ENCODE data around the gene SFSWAP.
"Not testable (repeated sequence)": the region's sequence is repeated elsewhere in the genome, so short reads cannot be mapped to it uniquely, and the experiment has no call there.

Gene SFSWAP

GRCh38 chr12:131672941-131673887 is 37.7 kb upstream of the SFSWAP start:
- no peak overlapping the region for H3K4me3 ChIP-seq (ENCODE audit: low read length)
- no peak for DNase-seq (ENCODE audit: low read depth)
- no peak for TF ChIP-seq CTCF (conservative IDR thresholded peaks at IDR 0.05; ENCODE audit: low read length)

GRCh38 chr12:131673888-131674257 is 37.0 kb upstream of the SFSWAP start:
- TF ChIP-seq CTCF (conservative IDR thresholded peaks at IDR 0.05; ENCODE audit: low read length): no peak
- no peak overlapping the region for H3K4me3 ChIP-seq (ENCODE audit: low read length)
- no peak for DNase-seq (ENCODE audit: low read depth)

- TF ChIP-seq CTCF (conservative IDR thresholded peaks at IDR 0.05; ENCODE audit: low read length): no peak
- no peak overlapping the region for H3K4me3 ChIP-seq (ENCODE audit: low read length)
- DNase-seq (ENCODE audit: low read depth): no peak
Observed at GRCh38 chr12:131674373-131674772, 36.5 kb upstream of the SFSWAP start.

- no peak for TF ChIP-seq CTCF (conservative IDR thresholded peaks at IDR 0.05; ENCODE audit: low read length)
- H3K4me3 ChIP-seq (ENCODE audit: low read length): no peak overlapping the region
- no peak for DNase-seq (ENCODE audit: low read depth)
Observed at GRCh38 chr12:131675126-131676080, 35.5 kb upstream of the SFSWAP start.

- TF ChIP-seq CTCF (conservative IDR thresholded peaks at IDR 0.05; ENCODE audit: low read length): no peak
- no peak for DNase-seq (ENCODE audit: low read depth)
- no peak overlapping the region for H3K4me3 ChIP-seq (ENCODE audit: low read length)
Observed at GRCh38 chr12:131676544-131676943, 34.3 kb upstream of the SFSWAP start.

- not testable (repeated sequence) for H3K4me3 ChIP-seq (ENCODE audit: low read length); DNase-seq (ENCODE audit: low read depth)
Observed at GRCh38 chr12:131677067-131677466, 33.8 kb upstream of the SFSWAP start.

- no peak for DNase-seq (ENCODE audit: low read depth)
- H3K4me3 ChIP-seq (ENCODE audit: low read length): no peak overlapping the region
- TF ChIP-seq CTCF (conservative IDR thresholded peaks at IDR 0.05; ENCODE audit: low read length): no peak
Observed at GRCh38 chr12:131677699-131678098, 33.2 kb upstream of the SFSWAP start.

- not testable (repeated sequence) for H3K4me3 ChIP-seq (ENCODE audit: low read length); DNase-seq (ENCODE audit: low read depth)
Observed at GRCh38 chr12:131678389-131679181, 32.3 kb upstream of the SFSWAP start.

- not testable (repeated sequence) for DNase-seq (ENCODE audit: low read depth); H3K4me3 ChIP-seq (ENCODE audit: low read length)
Observed at GRCh38 chr12:131679186-131679585, 31.7 kb upstream of the SFSWAP start.

- DNase-seq (ENCODE audit: low read depth); H3K4me3 ChIP-seq (ENCODE audit: low read length): not testable (repeated sequence)
Observed at GRCh38 chr12:131679816-131680215, 31.1 kb upstream of the SFSWAP start.
